Activated effector memory CD4-positive, alpha-beta T cell treated with anti-CD3 and anti-CD28 coated beads, Interleukin-2, amount 50 U/mL, for 16 hours (primary cell): ENCODE data around the gene ADAMTSL3.

Experiments
- DNase-seq: peaks from one replicate; pipeline ENCODE4 v3.0.0-alpha.2; 2020

The ADAMTSL3 gene

GRCh38 chr15:83708328-83708727 is 54.4 kb downstream of the ADAMTSL3 start:
- DNase-seq = no peak

GRCh38 chr15:83709241-83709640 is 55.3 kb downstream of the ADAMTSL3 start:
- no peak for DNase-seq

DNA sequence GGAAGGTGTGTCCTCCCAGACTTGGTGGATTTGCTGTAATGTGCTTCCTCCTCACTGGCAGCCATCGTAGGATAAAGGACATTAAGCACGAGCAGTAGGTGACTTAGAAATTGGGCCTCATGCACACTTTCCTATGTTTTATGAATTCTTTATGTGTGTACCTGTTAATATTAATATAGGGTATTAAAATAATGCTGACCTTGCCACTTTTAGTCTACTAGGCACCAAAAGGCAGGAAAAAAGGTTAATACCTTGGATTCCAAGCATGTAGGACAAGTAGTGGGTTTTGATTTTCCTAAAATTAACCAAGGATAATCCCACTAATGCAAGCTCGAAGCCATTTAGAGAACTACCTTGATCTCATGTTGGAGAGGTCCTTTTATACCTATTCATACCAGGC is 55.9 kb downstream of the ADAMTSL3 start:
- no peak for DNase-seq

- no peak for DNase-seq
Observed at GRCh38 chr15:83710452-83710851, 56.5 kb downstream of the ADAMTSL3 start.

DNA sequence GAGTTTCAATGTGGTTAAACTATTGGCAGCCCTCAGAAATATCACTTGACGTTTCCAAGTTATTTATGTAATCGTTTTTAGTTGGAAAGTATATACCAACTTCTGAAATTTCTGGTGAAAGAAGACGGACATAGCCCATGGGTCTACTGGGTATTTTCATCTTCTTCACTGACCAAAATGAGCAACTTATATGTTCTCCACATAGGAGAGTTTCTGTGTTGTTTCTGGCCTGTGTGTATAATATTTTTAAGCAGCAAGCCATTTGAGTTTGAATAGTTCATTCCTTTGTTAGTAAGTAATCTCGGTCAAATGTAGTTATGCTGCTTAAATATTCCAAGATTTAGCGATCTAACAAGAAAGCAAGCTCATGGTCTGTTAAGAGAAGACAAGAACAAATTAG is 57.3 kb downstream of the ADAMTSL3 start:
- no peak for DNase-seq

GRCh38 chr15:83713242-83713641 is 59.3 kb downstream of the ADAMTSL3 start:
- DNase-seq = no peak

- no peak for DNase-seq
Observed at GRCh38 chr15:83714939-83715628, 61.2 kb downstream of the ADAMTSL3 start.

DNA sequence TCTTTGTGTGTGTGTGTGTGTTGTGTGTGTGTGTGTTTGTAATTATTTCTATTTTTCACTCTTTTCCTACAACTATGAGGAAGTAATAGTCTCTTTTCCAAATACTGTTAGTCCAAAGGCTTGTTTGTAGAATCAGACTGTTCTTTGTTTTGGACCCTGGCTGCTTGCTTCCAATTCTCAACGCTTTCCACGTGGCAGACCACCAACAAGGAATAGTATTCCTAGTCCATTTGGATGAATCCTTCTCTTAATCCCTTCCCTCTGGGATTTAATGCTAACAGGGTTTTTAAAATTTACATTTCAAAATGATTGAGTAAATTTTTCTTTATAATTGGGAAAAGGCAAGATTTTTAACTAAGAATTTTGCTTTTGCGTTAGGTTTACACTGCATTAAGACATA is 62.7 kb downstream of the ADAMTSL3 start:
- DNase-seq = no peak

DNA sequence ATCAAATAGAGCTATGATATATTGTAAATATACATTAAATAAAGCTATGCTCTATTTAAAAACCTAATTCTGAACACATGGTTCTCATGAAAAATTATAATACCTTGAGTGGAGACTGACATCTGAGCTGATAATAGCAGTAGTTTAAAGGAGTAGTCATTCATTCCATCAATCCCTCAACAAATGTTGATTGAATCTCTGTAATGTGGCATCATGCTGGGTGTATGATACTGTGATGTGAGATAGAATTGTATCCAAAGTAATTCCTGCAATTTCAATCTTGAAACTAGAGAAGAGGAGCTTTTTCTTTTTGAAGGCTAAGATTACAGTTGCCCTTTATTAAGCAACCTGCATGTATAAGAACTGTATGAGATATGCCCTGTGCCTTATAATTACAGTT is 63.1 kb downstream of the ADAMTSL3 start:
- DNase-seq = no peak

DNA sequence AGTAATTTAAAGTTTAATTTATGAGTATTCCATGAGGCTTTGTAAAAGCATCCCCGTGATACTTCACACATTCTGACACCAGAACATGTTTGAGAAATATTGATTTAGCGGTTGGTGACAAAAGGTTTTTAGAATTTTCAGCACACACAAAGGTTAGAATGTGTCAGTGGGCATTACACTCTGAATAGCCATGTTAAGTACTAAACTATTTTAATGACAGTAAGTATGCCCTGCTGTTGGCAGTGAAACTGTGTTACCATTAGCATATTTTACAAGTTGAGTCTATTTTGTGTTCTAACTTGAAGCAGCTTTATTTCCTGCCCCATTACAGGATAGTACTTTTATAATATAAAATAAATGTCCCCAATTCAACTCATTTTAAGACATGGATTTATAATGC is 66.5 kb downstream of the ADAMTSL3 start:
- DNase-seq = no peak

- DNase-seq = no peak
Observed at GRCh38 chr15:83721031-83721430, 67.1 kb downstream of the ADAMTSL3 start.

- DNase-seq = no peak
Observed at GRCh38 chr15:83721981-83722380, 68.1 kb downstream of the ADAMTSL3 start.

DNA sequence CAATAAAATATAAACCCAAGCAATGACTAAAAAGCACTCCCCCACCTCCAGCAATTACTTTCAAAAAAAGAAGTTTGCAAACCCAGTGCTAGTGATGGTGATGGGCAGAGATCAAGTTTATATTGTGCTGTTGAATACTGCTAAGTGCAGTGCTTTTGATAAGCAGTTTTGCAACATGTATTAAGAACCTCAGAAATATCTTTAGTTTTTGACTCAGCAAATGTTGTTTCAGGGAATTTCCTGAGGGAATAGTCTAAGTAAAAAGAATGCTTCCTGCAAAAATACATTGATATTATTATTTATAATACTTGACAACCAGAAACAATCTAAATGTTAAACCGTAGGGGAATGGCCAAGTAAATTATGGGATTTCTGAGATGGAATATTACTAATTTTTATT is 69.3 kb downstream of the ADAMTSL3 start:
- no peak for DNase-seq

GRCh38 chr15:83732196-83732595 is 78.3 kb downstream of the ADAMTSL3 start:
- no peak for DNase-seq

GRCh38 chr15:83732770-83733169 is 78.8 kb downstream of the ADAMTSL3 start:
- no peak for DNase-seq

DNA sequence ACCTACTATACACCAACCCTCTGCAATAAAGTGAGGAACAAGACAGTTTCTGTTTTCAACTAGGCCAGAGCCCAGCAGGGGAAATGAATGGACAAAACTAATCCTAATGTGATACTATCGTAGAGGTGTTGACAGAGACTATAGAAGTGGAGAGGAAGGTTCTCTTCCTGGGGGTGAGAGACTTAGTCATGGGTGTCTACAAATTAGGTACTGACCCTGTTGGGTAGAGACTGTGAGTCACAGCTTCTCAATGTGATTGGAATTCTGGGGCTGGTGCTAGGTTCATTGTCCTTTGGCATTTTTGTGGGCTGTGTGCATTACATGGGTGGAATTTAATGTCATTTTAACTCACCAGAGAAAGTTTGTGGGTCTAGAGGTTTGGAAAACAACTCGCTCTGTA is 79.3 kb downstream of the ADAMTSL3 start:
- no peak for DNase-seq

- no peak for DNase-seq
Observed at GRCh38 chr15:83733691-83734090, 79.8 kb downstream of the ADAMTSL3 start.

GRCh38 chr15:83734487-83734886 is 80.6 kb downstream of the ADAMTSL3 start:
- DNase-seq = no peak

- DNase-seq = no peak
Observed at GRCh38 chr15:83739629-83740028, 85.7 kb downstream of the ADAMTSL3 start.

- DNase-seq = no peak
Observed at GRCh38 chr15:83745771-83746170, 91.8 kb downstream of the ADAMTSL3 start.

DNA sequence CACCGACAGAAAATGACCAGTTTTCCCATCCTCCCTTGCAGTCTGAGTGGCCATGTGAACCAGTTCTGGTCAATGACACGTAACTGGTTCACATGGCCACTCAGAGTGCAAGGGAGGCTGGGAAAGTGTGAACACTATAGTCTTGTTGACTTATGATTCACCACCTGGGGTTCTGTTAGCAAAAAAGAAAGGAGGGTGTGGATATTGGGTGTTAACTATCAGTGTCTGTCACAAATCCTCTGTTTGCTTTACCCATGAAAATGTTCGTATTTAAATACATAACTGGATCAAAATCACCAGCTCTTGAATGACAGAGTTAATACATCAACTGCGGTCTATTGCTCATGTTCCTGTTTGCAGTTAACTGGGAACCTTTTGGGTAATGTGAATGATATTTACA is 92.3 kb downstream of the ADAMTSL3 start:
- no peak for DNase-seq

- no peak for DNase-seq
Observed at GRCh38 chr15:83747050-83747717, 93.3 kb downstream of the ADAMTSL3 start.

DNA sequence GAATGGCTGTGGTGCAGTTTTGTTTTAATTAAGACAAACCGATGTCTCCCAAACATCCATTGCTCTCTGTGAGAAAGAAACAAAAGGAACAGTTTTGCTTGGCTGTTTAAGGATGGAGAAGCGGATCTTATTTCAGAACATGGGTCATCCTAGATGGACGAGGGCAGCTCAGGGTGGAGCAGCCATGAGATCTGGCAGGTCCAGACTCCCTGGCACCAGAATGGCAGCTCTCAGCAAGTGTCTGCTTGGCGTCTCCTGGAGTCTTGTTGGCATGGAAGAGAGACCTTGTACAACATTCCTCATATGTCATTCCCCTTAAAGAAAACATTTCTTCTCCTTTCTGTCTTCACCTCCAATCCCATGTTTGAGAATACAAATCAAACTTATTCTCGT is 93.8 kb downstream of the ADAMTSL3 start:
- no peak for DNase-seq

GRCh38 chr15:83753872-83754493 is 100.1 kb downstream of the ADAMTSL3 start:
- DNase-seq = no peak
